ENCODE results near the gene LMO7.

DNA sequence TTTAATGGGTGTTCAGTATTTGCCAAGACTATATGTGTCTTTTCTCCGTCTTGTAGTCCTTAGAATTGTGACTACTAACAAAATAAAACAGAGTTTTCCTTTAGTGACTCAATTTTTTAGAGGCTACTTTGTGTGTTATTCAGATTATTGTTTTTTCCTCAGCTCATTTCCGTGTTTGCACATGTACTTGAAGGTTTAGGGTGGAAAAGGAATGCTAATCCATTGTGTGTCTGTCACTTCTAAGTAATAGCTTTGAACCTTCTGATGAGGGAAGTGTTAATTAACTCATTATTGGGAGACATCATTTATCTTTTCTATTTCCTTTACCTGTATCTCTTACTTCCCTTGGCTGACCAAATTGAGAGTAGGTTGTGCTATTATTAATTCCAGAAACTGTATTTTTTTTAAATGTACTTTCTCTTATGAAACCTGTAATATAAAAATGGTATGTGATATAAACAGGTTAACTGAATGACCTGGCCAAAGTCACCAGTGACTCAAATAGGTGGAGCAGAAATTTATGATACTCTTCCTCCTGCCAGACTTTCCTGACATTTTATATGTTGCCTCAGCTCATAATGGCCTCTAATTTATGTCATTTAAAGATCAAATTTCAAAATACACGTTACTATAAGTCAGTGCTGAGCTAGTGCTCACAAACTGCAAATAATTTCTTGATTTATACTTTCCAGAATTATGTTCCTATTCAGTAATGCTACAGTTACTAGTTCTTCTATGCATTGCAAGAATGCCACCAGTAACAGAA, 88.8 kb downstream of the LMO7 start:
- TF ChIP-seq, protein P1, sequence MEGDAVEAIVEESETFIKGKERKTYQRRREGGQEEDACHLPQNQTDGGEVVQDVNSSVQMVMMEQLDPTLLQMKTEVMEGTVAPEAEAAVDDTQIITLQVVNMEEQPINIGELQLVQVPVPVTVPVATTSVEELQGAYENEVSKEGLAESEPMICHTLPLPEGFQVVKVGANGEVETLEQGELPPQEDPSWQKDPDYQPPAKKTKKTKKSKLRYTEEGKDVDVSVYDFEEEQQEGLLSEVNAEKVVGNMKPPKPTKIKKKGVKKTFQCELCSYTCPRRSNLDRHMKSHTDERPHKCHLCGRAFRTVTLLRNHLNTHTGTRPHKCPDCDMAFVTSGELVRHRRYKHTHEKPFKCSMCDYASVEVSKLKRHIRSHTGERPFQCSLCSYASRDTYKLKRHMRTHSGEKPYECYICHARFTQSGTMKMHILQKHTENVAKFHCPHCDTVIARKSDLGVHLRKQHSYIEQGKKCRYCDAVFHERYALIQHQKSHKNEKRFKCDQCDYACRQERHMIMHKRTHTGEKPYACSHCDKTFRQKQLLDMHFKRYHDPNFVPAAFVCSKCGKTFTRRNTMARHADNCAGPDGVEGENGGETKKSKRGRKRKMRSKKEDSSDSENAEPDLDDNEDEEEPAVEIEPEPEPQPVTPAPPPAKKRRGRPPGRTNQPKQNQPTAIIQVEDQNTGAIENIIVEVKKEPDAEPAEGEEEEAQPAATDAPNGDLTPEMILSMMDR (IDR thresholded peaks at IDR 0.05; ENCODE audit: low read depth, low read length, missing input control), result no peak
- no peak for TF ChIP-seq GABPA (IDR thresholded peaks at IDR 0.05 in 1 of 2, conservative IDR thresholded peaks at IDR 0.05 in 1 of 2)
- TF ChIP-seq, protein P2, sequence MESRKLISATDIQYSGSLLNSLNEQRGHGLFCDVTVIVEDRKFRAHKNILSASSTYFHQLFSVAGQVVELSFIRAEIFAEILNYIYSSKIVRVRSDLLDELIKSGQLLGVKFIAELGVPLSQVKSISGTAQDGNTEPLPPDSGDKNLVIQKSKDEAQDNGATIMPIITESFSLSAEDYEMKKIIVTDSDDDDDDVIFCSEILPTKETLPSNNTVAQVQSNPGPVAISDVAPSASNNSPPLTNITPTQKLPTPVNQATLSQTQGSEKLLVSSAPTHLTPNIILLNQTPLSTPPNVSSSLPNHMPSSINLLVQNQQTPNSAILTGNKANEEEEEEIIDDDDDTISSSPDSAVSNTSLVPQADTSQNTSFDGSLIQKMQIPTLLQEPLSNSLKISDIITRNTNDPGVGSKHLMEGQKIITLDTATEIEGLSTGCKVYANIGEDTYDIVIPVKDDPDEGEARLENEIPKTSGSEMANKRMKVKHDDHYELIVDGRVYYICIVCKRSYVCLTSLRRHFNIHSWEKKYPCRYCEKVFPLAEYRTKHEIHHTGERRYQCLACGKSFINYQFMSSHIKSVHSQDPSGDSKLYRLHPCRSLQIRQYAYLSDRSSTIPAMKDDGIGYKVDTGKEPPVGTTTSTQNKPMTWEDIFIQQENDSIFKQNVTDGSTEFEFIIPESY (IDR thresholded peaks at IDR 0.05), result no peak
- TF ChIP-seq, protein P3, sequence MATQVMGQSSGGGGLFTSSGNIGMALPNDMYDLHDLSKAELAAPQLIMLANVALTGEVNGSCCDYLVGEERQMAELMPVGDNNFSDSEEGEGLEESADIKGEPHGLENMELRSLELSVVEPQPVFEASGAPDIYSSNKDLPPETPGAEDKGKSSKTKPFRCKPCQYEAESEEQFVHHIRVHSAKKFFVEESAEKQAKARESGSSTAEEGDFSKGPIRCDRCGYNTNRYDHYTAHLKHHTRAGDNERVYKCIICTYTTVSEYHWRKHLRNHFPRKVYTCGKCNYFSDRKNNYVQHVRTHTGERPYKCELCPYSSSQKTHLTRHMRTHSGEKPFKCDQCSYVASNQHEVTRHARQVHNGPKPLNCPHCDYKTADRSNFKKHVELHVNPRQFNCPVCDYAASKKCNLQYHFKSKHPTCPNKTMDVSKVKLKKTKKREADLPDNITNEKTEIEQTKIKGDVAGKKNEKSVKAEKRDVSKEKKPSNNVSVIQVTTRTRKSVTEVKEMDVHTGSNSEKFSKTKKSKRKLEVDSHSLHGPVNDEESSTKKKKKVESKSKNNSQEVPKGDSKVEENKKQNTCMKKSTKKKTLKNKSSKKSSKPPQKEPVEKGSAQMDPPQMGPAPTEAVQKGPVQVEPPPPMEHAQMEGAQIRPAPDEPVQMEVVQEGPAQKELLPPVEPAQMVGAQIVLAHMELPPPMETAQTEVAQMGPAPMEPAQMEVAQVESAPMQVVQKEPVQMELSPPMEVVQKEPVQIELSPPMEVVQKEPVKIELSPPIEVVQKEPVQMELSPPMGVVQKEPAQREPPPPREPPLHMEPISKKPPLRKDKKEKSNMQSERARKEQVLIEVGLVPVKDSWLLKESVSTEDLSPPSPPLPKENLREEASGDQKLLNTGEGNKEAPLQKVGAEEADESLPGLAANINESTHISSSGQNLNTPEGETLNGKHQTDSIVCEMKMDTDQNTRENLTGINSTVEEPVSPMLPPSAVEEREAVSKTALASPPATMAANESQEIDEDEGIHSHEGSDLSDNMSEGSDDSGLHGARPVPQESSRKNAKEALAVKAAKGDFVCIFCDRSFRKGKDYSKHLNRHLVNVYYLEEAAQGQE (IDR thresholded peaks at IDR 0.05), result no peak
- no peak for TF ChIP-seq JUND (IDR thresholded peaks at IDR 0.05)
- TF ChIP-seq, protein P4, sequence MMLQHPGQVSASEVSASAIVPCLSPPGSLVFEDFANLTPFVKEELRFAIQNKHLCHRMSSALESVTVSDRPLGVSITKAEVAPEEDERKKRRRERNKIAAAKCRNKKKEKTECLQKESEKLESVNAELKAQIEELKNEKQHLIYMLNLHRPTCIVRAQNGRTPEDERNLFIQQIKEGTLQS (IDR thresholded peaks at IDR 0.05), result no peak
